ENCODE results near the gene FGD2.
A peak's percentile ranks its signal among the peaks of the same experiment; 100 is the strongest.

Gene FGD2

GRCh38 chr6:37020812-37021211 lies 15.4 kb downstream of the FGD2 start:
- TF ChIP-seq CTCF (conservative IDR thresholded peaks at IDR 0.05; ENCODE audit: low read depth), result no peak
- H3K27ac ChIP-seq, result no peak overlapping the region
- POLR2A ChIA-PET (ENCODE audit: low non-redundant PET), result interaction anchor here (0.5 kb wide), 1 partner anchor 241 kb away, joined by 3 read pairs; no protein-coding TSS in a partner anchor
- CTCF ChIA-PET, result interaction anchor here (0.6 to 4.2 kb wide), 7 partner anchors 8 to 506 kb away, joined by 3 to 70 read pairs (median 4); no protein-coding TSS in a partner anchor
- no peak for DNase-seq (ENCODE audit: low spot score)

- CTCF ChIA-PET, result interaction anchor here (0.6 to 3.2 kb wide), 8 partner anchors 29 to 505 kb away, joined by 3 to 16 read pairs (median 7); no protein-coding TSS in a partner anchor
- no peak for DNase-seq (ENCODE audit: low spot score)
- TF ChIP-seq CTCF (conservative IDR thresholded peaks at IDR 0.05; ENCODE audit: low read depth), result peak; percentile 45
- POLR2A ChIA-PET (ENCODE audit: low non-redundant PET), result no interaction called here
- peak overlapping the region; percentile 4; the same call in 1 of the 2 replicates for H3K27ac ChIP-seq
Observed at GRCh38 chr6:37021356-37022129, 16.1 kb downstream of the FGD2 start.

GRCh38 chr6:37022135-37022863 lies 16.8 kb downstream of the FGD2 start:
- no peak for DNase-seq (ENCODE audit: low spot score)
- H3K27ac ChIP-seq, result peak overlapping the region; percentile 84
- no peak for TF ChIP-seq CTCF (conservative IDR thresholded peaks at IDR 0.05; ENCODE audit: low read depth)
- POLR2A ChIA-PET (ENCODE audit: low non-redundant PET), result no interaction called here
- CTCF ChIA-PET, result interaction anchor here (0.6 to 3.2 kb wide), 8 partner anchors 28 to 188 kb away, joined by 3 to 16 read pairs (median 7); no protein-coding TSS in a partner anchor

GRCh38 chr6:37024656-37025337 lies 19.3 kb downstream of the FGD2 start:
- CTCF ChIA-PET, result interaction anchor here (0.6 to 0.9 kb wide), 3 partner anchors 33 to 185 kb away, joined by 3 to 4 read pairs (median 3); no protein-coding TSS in a partner anchor
- TF ChIP-seq CTCF (conservative IDR thresholded peaks at IDR 0.05; ENCODE audit: low read depth), result no peak
- peak overlapping the region; percentile 84 for H3K27ac ChIP-seq
- POLR2A ChIA-PET (ENCODE audit: low non-redundant PET), result no interaction called here
- peak; percentile 87 for DNase-seq (ENCODE audit: low spot score)

GRCh38 chr6:37025621-37026466 lies 20.4 kb downstream of the FGD2 start:
- TF ChIP-seq CTCF (conservative IDR thresholded peaks at IDR 0.05; ENCODE audit: low read depth), result no peak
- POLR2A ChIA-PET (ENCODE audit: low non-redundant PET), result interaction anchor here (0.7 kb wide), 1 partner anchor 76 kb away, joined by 4 read pairs; no protein-coding TSS in a partner anchor
- CTCF ChIA-PET, result interaction anchor here (0.6 to 0.9 kb wide), 6 partner anchors 34 to 975 kb away, joined by 3 to 4 read pairs (median 4); no protein-coding TSS in a partner anchor
- H3K27ac ChIP-seq, result peak overlapping the region; percentile 84
- no peak for DNase-seq (ENCODE audit: low spot score)
